ENCODE results near the gene STN1.

DNA sequence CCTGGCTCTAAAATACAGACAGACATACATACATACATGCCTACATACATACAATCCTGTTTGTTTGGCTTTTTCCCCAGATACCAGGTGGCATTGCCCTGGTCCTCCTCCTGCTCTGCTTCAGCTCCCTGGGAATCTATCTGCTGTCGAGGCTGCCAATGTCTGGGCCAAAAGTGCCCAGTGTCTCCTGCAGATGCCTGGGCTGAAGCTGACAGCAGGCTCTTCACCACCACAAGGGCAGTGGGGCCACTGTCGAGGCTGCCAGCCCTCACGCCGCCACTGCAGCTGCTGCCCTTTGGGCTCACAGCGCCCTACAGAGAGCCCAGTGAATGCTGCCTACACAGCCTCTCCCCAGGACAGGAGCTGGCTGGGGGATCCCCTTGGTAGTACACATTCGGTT is 18.0 kb upstream of the STN1 start:
- TF ChIP-seq, protein P1, sequence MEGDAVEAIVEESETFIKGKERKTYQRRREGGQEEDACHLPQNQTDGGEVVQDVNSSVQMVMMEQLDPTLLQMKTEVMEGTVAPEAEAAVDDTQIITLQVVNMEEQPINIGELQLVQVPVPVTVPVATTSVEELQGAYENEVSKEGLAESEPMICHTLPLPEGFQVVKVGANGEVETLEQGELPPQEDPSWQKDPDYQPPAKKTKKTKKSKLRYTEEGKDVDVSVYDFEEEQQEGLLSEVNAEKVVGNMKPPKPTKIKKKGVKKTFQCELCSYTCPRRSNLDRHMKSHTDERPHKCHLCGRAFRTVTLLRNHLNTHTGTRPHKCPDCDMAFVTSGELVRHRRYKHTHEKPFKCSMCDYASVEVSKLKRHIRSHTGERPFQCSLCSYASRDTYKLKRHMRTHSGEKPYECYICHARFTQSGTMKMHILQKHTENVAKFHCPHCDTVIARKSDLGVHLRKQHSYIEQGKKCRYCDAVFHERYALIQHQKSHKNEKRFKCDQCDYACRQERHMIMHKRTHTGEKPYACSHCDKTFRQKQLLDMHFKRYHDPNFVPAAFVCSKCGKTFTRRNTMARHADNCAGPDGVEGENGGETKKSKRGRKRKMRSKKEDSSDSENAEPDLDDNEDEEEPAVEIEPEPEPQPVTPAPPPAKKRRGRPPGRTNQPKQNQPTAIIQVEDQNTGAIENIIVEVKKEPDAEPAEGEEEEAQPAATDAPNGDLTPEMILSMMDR (conservative IDR thresholded peaks at IDR 0.05 in 1 of 2, IDR thresholded peaks at IDR 0.05 in 1 of 2; ENCODE audit: low read depth in 1 of 2, low read length in 2 of 2) = no peak
- TF ChIP-seq EZH2 (IDR thresholded peaks at IDR 0.05; ENCODE audit: low read length, missing control alignments) = no peak
